ENCODE data around the gene DTD1. TPM values are rescaled to one million over a fixed set of nuclear protein-coding genes. Genes with fewer than 3 reads are reported as not detected.

Gene DTD1
- total RNA-seq, 3 donors from 2014 or later = 24.1 to 34.6 (median 26.2) TPM

DNA sequence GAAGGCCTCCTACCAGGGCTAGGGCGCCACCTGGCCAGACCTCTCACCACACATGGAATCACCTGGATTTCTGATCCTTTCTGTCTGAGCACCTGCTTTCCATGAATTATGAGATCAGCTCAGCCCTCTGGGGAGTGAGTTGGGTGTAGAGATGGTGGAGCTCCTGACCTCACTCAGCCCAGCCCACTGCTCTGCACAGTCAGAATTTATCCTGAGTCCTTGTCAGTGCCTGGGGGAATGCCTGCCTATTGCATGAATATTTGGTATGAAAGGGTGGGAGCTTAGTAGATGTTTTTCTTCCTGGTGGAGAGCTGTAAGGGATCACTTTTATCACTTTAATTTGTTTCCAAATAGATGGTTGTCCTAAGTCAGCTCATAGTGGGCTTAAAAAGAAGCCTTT, 47.5 kb downstream of the DTD1 start:
- DNase-seq (ENCODE audit: low spot score in 2 of 2) = no peak
- Histone ChIP-seq H3K4me3 (no peak overlapping the region), H3K36me3 (no peaks in the 10 kb centered on the region), H3K9me3 (no peaks in the 10 kb centered on the region), H3K4me1 (no peaks in the 10 kb centered on the region), H3K27me3 (no peaks in the 10 kb centered on the region), H3K27ac (no peak overlapping the region)
- TF ChIP-seq POLR2AphosphoS5 (IDR thresholded peaks at IDR 0.05) (no peak), POLR2A (IDR thresholded peaks at IDR 0.05) (no peak)
- TF ChIP-seq, protein P1, sequence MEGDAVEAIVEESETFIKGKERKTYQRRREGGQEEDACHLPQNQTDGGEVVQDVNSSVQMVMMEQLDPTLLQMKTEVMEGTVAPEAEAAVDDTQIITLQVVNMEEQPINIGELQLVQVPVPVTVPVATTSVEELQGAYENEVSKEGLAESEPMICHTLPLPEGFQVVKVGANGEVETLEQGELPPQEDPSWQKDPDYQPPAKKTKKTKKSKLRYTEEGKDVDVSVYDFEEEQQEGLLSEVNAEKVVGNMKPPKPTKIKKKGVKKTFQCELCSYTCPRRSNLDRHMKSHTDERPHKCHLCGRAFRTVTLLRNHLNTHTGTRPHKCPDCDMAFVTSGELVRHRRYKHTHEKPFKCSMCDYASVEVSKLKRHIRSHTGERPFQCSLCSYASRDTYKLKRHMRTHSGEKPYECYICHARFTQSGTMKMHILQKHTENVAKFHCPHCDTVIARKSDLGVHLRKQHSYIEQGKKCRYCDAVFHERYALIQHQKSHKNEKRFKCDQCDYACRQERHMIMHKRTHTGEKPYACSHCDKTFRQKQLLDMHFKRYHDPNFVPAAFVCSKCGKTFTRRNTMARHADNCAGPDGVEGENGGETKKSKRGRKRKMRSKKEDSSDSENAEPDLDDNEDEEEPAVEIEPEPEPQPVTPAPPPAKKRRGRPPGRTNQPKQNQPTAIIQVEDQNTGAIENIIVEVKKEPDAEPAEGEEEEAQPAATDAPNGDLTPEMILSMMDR (IDR thresholded peaks at IDR 0.05) = no peak
- intact Hi-C loops (cut with DNase I; ENCODE audit: low total_unique reads) = no loop called here

DNA sequence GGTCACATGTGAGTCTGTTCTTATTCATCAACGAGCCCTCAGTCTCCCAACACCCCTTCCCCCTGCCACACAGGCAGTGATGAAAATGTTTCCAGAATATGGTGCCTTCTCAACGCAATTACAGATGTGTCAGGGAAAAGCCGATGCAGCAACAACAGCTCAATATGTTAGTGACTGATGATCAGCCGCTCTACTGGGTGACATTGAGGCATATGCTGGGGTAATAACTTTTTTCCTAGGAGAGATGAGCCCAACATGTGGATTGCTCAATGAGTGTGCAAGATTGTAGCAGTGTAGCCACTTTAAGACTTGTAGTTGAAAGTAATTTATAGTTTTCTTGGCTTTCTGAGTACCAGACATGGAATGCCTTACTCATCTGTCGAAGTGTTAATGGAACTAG, 49.4 kb downstream of the DTD1 start:
- Histone ChIP-seq H3K9me3 (no peaks in the 10 kb centered on the region), H3K27ac (no peak overlapping the region)

DNA sequence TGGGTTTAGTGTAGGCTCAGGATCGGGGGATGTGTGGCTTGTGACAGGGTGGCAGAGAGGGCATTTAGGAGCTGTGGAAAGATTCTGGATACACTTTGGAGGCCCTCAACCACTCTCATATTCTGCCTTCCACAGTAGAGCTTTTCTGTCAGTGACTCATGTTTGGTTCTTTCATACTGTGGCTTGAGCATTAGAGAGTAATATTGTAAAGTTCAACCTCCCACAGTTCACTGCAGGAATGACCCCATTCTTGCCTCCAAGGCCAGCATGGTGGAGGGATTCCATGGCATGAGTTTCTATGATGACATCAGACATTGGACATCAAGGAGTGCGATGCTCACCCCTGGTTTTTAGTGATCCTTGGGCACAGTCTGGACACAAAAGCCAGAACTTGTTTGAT, 50.9 kb downstream of the DTD1 start:
- intact Hi-C loops (cut with DNase I; ENCODE audit: low total_unique reads) = no loop called here
- Histone ChIP-seq H3K9me3 (no peaks in the 10 kb centered on the region), H3K27ac (no peak overlapping the region), H3K4me1 (no peaks in the 10 kb centered on the region), H3K4me3 (no peak overlapping the region), H3K27me3 (no peaks in the 10 kb centered on the region), H3K36me3 (no peaks in the 10 kb centered on the region)
- DNase-seq (ENCODE audit: low spot score in 2 of 2) = no peak
- TF ChIP-seq POLR2AphosphoS5 (IDR thresholded peaks at IDR 0.05) (no peak), POLR2A (IDR thresholded peaks at IDR 0.05) (no peak)
- TF ChIP-seq, protein P1 (IDR thresholded peaks at IDR 0.05) = no peak

More for the DNA sequence above, 49.4 kb downstream of the DTD1 start:
- intact Hi-C loops (cut with DNase I; ENCODE audit: low total_unique reads) = no loop called here
- H3K27me3 ChIP-seq = no peaks in the 10 kb centered on the region
- DNase-seq (ENCODE audit: low spot score in 2 of 2) = no peak
- H3K36me3 ChIP-seq = no peaks in the 10 kb centered on the region
- no peak for TF ChIP-seq POLR2A (IDR thresholded peaks at IDR 0.05)
- TF ChIP-seq, protein P1 (IDR thresholded peaks at IDR 0.05) = no peak
- TF ChIP-seq POLR2AphosphoS5 (IDR thresholded peaks at IDR 0.05) = no peak
- no peaks in the 10 kb centered on the region for H3K4me1 ChIP-seq
- no peak overlapping the region for H3K4me3 ChIP-seq

DNA sequence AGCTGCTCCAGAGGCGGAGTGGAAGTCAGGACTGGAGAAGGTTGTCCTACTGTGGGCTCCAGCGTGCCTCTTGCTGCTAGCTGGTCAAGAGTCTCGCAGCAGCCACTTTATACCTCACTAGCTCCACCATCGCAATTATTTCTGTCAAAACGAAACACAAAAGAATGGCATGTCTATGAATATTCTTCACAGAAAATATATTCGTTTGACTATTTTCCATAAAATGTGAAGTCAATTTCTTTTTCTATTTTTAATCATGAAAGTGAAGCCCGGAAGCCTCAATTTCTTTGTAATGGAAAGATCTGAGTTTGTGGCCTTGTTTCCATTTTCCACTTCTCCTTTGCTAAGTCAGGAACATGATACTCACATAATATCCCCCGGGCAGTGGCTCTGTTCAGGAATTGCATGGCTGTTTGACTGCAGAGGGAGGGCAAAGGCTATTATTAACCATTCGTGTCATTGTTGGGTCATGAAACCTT, 51.7 kb downstream of the DTD1 start:
- Histone ChIP-seq H3K9me3 (no peaks in the 10 kb centered on the region), H3K27ac (no peak overlapping the region), H3K4me1 (no peaks in the 10 kb centered on the region), H3K4me3 (no peak overlapping the region), H3K27me3 (no peaks in the 10 kb centered on the region), H3K36me3 (no peaks in the 10 kb centered on the region)
- intact Hi-C loops (cut with DNase I; ENCODE audit: low total_unique reads) = no loop called here
- no peak for DNase-seq (ENCODE audit: low spot score in 2 of 2)
- TF ChIP-seq POLR2A (IDR thresholded peaks at IDR 0.05) = no peak
- TF ChIP-seq, protein P1 (IDR thresholded peaks at IDR 0.05) = no peak
- TF ChIP-seq POLR2AphosphoS5 (IDR thresholded peaks at IDR 0.05) = no peak

DNA sequence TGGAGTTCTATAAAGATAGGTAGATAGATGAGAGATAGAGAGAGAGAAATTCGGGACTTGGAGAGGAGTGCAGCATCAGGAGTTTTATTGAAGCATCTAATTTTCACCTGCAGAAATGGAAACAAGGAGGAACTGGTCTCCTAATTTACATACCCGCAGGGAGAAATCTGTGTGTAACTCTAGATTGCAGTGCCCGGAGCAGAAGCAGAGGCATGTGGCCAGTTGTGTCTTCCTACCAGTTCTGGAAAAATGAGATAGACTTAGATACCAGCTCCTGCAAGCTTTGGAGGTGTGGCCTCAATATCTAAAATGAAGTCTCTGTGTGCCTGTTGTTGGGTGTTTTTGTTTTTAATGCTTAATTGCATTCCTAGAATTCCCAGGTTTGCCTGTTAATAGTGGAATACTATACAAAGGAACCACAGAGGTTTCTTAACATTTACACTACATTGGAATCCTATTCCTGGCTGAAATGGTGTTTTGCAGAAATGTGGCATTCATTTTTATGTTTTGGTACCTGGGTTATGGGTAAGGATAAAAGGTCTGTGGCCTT, 57.4 kb downstream of the DTD1 start:
- no peak overlapping the region for H3K27ac ChIP-seq
- no peaks in the 10 kb centered on the region for H3K27me3 ChIP-seq
- DNase-seq (ENCODE audit: low spot score in 2 of 2) = no peak
- no peaks in the 10 kb centered on the region for H3K4me1 ChIP-seq
- no peaks in the 10 kb centered on the region for H3K36me3 ChIP-seq
- intact Hi-C loops (cut with DNase I; ENCODE audit: low total_unique reads) = loop anchor here (5.0 kb wide), 1 partner anchor 337 kb away; no protein-coding TSS in a partner anchor
- TF ChIP-seq POLR2AphosphoS5 (IDR thresholded peaks at IDR 0.05) (no peak), POLR2A (IDR thresholded peaks at IDR 0.05) (no peak)
- TF ChIP-seq, protein P1 (IDR thresholded peaks at IDR 0.05) = no peak
- H3K4me3 ChIP-seq = no peak overlapping the region
- H3K9me3 ChIP-seq = no peaks in the 10 kb centered on the region

All from breast epithelium (tissue), 4 donors.